ENCODE data around the gene NRSN2. TPM values are rescaled to one million over a fixed set of nuclear protein-coding genes. Genes with fewer than 3 reads are reported as not detected.

The NRSN2 gene
- total RNA-seq, 1 experiment from 2014 or later, result 43.4 TPM

DNA sequence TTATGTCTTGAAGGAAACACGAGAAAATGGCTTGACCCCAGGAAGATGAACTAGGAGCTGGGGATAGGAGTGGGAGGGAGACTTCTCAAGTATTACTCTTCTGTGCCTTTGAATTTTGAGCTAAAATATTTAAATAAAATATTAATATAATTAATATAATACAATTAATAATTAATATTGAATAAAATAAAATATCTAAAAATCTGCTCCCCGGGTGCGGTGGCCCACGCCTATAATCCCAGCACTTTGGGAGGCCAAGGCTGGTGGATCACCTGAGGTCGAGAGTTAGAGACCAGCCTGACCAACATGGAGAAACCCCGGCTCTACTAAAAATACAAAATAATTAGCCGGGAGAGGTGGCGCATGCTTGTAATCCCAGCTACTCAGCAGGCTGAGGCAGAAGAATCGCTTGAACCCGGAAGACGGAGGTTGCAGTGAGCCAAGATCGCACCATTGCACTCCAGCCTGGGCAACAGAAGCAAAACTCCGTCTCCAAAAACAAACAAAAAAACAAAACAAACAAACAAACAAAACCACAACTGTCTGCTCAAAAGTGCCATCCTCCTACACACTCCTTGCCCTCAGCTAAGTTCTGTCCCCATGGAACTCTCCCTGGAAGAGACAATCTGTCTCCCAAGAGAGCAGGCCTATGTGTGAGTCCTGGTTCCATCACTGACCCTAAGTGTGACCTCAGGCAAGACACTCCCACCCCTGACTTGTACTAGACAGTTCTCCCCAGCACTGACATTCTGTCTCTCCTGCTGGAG lies 20.0 kb downstream of the NRSN2 start:
- no peak for DNase-seq (ENCODE audit: low spot score)
- H3K36me3 ChIP-seq (ENCODE audit: insufficient read depth, low read length, poor library complexity, severe bottlenecking), result no peaks in the 10 kb centered on the region
- intact Hi-C loops (cut with micrococcal nuclease; ENCODE audit: unreplicated experiment), result no loop called here
- no TSS peak for BruUV-seq (replicated peaks)
- H3K9me3 ChIP-seq (ENCODE audit: low read depth, low read length, poor library complexity, severe bottlenecking), result no peaks in the 10 kb centered on the region
- no peak overlapping the region for H3K27ac ChIP-seq (ENCODE audit: low read depth, low read length, poor library complexity, severe bottlenecking)
- no peak overlapping the region for H3K4me3 ChIP-seq (ENCODE audit: low read depth, low read length, poor library complexity, severe bottlenecking)
- CTCF ChIA-PET, result no interaction called here
- H3K27me3 ChIP-seq (replicated peaks; ENCODE audit: insufficient read depth, low read depth, low read length, poor library complexity), result no peaks in the 10 kb centered on the region
- POLR2A ChIA-PET (ENCODE audit: low non-redundant PET), result no interaction called here
- no peak for TF ChIP-seq EZH2 (IDR thresholded peaks at IDR 0.05; ENCODE audit: borderline replicate concordance, low read depth, low read length, poor library complexity, severe bottlenecking)
- TF ChIP-seq, protein P1, sequence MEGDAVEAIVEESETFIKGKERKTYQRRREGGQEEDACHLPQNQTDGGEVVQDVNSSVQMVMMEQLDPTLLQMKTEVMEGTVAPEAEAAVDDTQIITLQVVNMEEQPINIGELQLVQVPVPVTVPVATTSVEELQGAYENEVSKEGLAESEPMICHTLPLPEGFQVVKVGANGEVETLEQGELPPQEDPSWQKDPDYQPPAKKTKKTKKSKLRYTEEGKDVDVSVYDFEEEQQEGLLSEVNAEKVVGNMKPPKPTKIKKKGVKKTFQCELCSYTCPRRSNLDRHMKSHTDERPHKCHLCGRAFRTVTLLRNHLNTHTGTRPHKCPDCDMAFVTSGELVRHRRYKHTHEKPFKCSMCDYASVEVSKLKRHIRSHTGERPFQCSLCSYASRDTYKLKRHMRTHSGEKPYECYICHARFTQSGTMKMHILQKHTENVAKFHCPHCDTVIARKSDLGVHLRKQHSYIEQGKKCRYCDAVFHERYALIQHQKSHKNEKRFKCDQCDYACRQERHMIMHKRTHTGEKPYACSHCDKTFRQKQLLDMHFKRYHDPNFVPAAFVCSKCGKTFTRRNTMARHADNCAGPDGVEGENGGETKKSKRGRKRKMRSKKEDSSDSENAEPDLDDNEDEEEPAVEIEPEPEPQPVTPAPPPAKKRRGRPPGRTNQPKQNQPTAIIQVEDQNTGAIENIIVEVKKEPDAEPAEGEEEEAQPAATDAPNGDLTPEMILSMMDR (conservative IDR thresholded peaks at IDR 0.05; ENCODE audit: low read depth, low read length), result no peak
- H3K4me1 ChIP-seq (ENCODE audit: insufficient read depth, low read length, poor library complexity, severe bottlenecking), result peaks cover 26% of the 10 kb centered on the region

DNA sequence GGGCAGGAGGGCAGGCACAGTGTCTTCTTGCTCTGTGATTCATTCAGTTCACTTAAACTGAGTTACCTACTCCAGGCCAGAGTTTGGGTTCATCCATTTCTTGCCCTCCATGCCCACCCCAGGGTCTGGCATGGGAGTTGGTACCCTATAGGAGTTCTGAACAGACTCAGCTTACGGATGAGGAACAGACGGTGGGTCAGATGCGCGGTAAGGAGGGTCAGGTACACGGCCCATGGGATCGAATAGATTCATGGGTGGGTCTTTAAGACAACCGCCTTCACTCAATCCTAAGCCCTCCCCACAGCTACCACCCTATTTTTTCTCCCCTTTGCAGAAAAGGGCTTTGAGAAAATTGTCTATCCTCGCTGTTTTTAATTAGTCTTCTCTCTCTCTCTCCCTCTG lies 20.6 kb downstream of the NRSN2 start:
- TF ChIP-seq EZH2 (IDR thresholded peaks at IDR 0.05; ENCODE audit: borderline replicate concordance, low read depth, low read length, poor library complexity, severe bottlenecking), result no peak
- TF ChIP-seq, protein P1 (conservative IDR thresholded peaks at IDR 0.05; ENCODE audit: low read depth, low read length), result no peak

DNA sequence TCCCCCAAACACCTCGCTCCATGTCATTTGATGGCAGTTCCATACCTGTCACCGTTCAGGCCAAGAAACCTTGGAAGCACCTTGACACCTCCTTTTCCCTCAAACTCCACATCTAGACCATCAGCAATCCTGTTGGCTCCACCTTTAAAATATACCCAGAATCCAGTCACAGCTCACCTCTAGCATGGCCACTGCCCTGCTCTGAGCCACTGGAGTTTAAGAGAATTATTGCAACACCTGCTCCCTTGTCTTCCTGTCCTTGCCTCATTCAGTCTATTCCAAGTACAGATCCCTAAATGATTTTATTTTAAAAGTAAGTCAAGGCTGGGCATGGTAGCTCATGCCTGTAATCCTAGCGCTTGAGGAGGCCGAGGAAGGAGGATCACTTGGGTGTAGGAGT lies 22.0 kb downstream of the NRSN2 start:
- ChIA-PET CTCF (interaction anchor here (1.2 kb wide), 1 partner anchor 14 kb away, joined by 3 read pairs; no protein-coding TSS in a partner anchor), POLR2A (ENCODE audit: low non-redundant PET) (no interaction called here)
- intact Hi-C loops (cut with micrococcal nuclease; ENCODE audit: unreplicated experiment), result no loop called here

More for the DNA sequence above, 20.6 kb downstream of the NRSN2 start:
- Histone ChIP-seq H3K4me3 (ENCODE audit: low read depth, low read length, poor library complexity, severe bottlenecking) (no peak overlapping the region), H3K27ac (ENCODE audit: low read depth, low read length, poor library complexity, severe bottlenecking) (no peak overlapping the region), H3K9me3 (ENCODE audit: low read depth, low read length, poor library complexity, severe bottlenecking) (no peaks in the 10 kb centered on the region), H3K36me3 (ENCODE audit: insufficient read depth, low read length, poor library complexity, severe bottlenecking) (no peaks in the 10 kb centered on the region), H3K27me3 (replicated peaks; ENCODE audit: insufficient read depth, low read depth, low read length, poor library complexity) (no peaks in the 10 kb centered on the region), H3K4me1 (ENCODE audit: insufficient read depth, low read length, poor library complexity, severe bottlenecking) (peaks cover 25% of the 10 kb centered on the region)
- intact Hi-C loops (cut with micrococcal nuclease; ENCODE audit: unreplicated experiment), result no loop called here
- ChIA-PET CTCF (no interaction called here), POLR2A (ENCODE audit: low non-redundant PET) (no interaction called here)
- DNase-seq (ENCODE audit: low spot score), result no peak
- no TSS peak for BruUV-seq (replicated peaks)

More for the DNA sequence above, 22.0 kb downstream of the NRSN2 start:
- DNase-seq (ENCODE audit: low spot score), result no peak
- H3K4me1 ChIP-seq (ENCODE audit: insufficient read depth, low read length, poor library complexity, severe bottlenecking), result peaks cover 27% of the 10 kb centered on the region
- no peak overlapping the region for H3K4me3 ChIP-seq (ENCODE audit: low read depth, low read length, poor library complexity, severe bottlenecking)
- no peak for TF ChIP-seq EZH2 (IDR thresholded peaks at IDR 0.05; ENCODE audit: borderline replicate concordance, low read depth, low read length, poor library complexity, severe bottlenecking)
- TF ChIP-seq, protein P1 (conservative IDR thresholded peaks at IDR 0.05; ENCODE audit: low read depth, low read length), result no peak
- no peak overlapping the region for H3K27ac ChIP-seq (ENCODE audit: low read depth, low read length, poor library complexity, severe bottlenecking)
- H3K27me3 ChIP-seq (replicated peaks; ENCODE audit: insufficient read depth, low read depth, low read length, poor library complexity), result no peaks in the 10 kb centered on the region
- no peaks in the 10 kb centered on the region for H3K9me3 ChIP-seq (ENCODE audit: low read depth, low read length, poor library complexity, severe bottlenecking)
- BruUV-seq (replicated peaks), result no TSS peak
- H3K36me3 ChIP-seq (ENCODE audit: insufficient read depth, low read length, poor library complexity, severe bottlenecking), result no peaks in the 10 kb centered on the region
